Heart right ventricle (tissue), 16 donors: Measurements from ENCODE around the gene GRIP2. TPM values are rescaled to one million over a fixed set of nuclear protein-coding genes. Genes with fewer than 3 reads are reported as not detected.

ENCODE experiments used
- ATAC-seq, 8 donors: fragments of 200-7000 bp; cut with Tn5 transposase; one replicate each; pipeline ENCODE4 v1.9.1; 2020; ENCODE audit warnings: mild to moderate bottlenecking in 8 of 8, moderate library complexity in 8 of 8, moderate number of reproducible peaks in 1 of 8
- DNase-seq, 2 donors: peaks; one replicate each; pipeline ENCODE4 v3.0.0-alpha.2; 2020
- H3K27ac ChIP-seq, 10 donors: fragments of 200-600 bp; sonication (generic) in 2 of 10; one replicate each; pipeline versions ENCODE4 v1.5.0 to v1.8.0; 2020 to 2022; ENCODE audit warnings: mild to moderate bottlenecking in 3 of 10
- H3K27me3 ChIP-seq, 7 donors: fragments of 200-600 bp; one replicate each; pipeline ENCODE4 v1.8.0; 2021 to 2022; ENCODE audit warnings: mild to moderate bottlenecking in 2 of 7
- H3K36me3 ChIP-seq, 9 donors: fragments of 200-600 bp; sonication (generic) in 1 of 9; one replicate each; pipeline versions ENCODE4 v1.5.0 to v1.8.0; 2020 to 2022; ENCODE audit warnings: mild to moderate bottlenecking in 2 of 9
- H3K4me1 ChIP-seq, 9 donors: fragments of 200-600 bp; sonication (generic) in 1 of 9; one replicate each; pipeline versions ENCODE4 v1.5.0 to v1.8.0; 2020 to 2022; ENCODE audit warnings: mild to moderate bottlenecking in 4 of 9
- H3K4me3 ChIP-seq, 10 donors: fragments of 200-600 bp; sonication (generic) in 2 of 10; one replicate each; pipeline versions ENCODE4 v1.5.0 to v1.8.0; 2020 to 2022; ENCODE audit warnings: mild to moderate bottlenecking in 7 of 10, moderate library complexity in 2 of 10
- H3K9me3 ChIP-seq, 11 donors: fragments of 200-600 bp in 10 of 11; sonication (generic) in 2 of 11; one replicate each; pipeline versions ENCODE4 v1.5.0 to v1.8.0; 2013 to 2022; ENCODE audit warnings: mild to moderate bottlenecking in 2 of 11, control low read depth in 1 of 11, moderate library complexity in 1 of 11
- WGBS, 2 donors: extraction: QIAGEN DNeasy Blood & Tissue Kit; methylation state at CpG; one replicate each; pipeline ENCODE4 v1.1.7; 2013; ENCODE audit warnings: inconsistent platforms in 1 of 2; 5-methylcytosine and 5-hydroxymethylcytosine counted together
- intact Hi-C, 10 donors: fragments of 100-400 bp; cut with DNase I; formaldehyde crosslinking; loops; one replicate each; pipeline versions ENCODE4 v1.11.1 to v1.14.2; 2022
- polyA plus RNA-seq, 2 donors: library from polyadenylated mRNA; stranded (reverse); fragments of 200-250 nt; gene quantifications; one replicate each; pipeline ENCODE4 v1.2.3, GENCODE V29; 2013
- total RNA-seq, 10 donors: library from RNA; stranded (reverse); fragmentation: NEBNext Ultra II Directional in 3 of 10; extraction: Animal tissue kit (Norgen Biotek cat#: 25700) in 3 of 10; gene quantifications; one replicate each; pipeline versions ENCODE4 v1.2.1 to v1.2.4, GENCODE V29; 2021 to 2023
- TF ChIP-seq, protein P1 (sequence below), 9 donors: fragments of 200-600 bp; sonication (generic) in 2 of 9; IDR thresholded peaks; one replicate each; pipeline versions ENCODE4 v1.5.0 to v1.8.0; 2021 to 2022; ENCODE audit warnings: antibody characterized with exemption in 9 of 9, mild to moderate bottlenecking in 5 of 9, moderate library complexity in 1 of 9
- donor health status: Arrhythmogenic right ventricular cardiomyopathy.
- donor health status: ischemic (EF 13 %, LVEDD 7.1; RV severe dilation, severe dysfunction).
- donor health status: healthy with polysubstance abuse.
- donor health status: DM: no; HTN: yes; CAD: no.
- donor health status: DM: no; HTN: no; CAD: no.
- donor health status: ischemic (EF 25% LVEDD 6.9; RV normal size, moderate dysfunction).
- donor health status: ischemic (EF 25% LVEDD 5.7; RV mildly dilated, moderate dysfunction).
- donor health status: healthy.
- donor health status: DM: yes; HTN: yes; CAD: no.
- donor health status: Ischemic cardiomyopathy.
- donor health status: ischemic (EF 35%, LVEDD 5.7; RV mildly dilated, moderate dysfunction).
- donor health status: nonischemic (EF 11% LVEDD 7.7; RV severe dilation, severe dysfunction).
- donor health status: DM: yes; HTN: yes; CAD: no.
- donor health status: PGD.
- donor health status: ischemic (EF 29% LVEDD 5.4; RV normal size, mild dysfunction).
- donor health status: nonischemic (EF 23%, LVEDD 6.1; RV moderate dilation, normal function).

The GRIP2 gene
- total and polyA plus RNA-seq, 12 donors: 7.4 to 70.1 (median 39.4) TPM

DNA sequence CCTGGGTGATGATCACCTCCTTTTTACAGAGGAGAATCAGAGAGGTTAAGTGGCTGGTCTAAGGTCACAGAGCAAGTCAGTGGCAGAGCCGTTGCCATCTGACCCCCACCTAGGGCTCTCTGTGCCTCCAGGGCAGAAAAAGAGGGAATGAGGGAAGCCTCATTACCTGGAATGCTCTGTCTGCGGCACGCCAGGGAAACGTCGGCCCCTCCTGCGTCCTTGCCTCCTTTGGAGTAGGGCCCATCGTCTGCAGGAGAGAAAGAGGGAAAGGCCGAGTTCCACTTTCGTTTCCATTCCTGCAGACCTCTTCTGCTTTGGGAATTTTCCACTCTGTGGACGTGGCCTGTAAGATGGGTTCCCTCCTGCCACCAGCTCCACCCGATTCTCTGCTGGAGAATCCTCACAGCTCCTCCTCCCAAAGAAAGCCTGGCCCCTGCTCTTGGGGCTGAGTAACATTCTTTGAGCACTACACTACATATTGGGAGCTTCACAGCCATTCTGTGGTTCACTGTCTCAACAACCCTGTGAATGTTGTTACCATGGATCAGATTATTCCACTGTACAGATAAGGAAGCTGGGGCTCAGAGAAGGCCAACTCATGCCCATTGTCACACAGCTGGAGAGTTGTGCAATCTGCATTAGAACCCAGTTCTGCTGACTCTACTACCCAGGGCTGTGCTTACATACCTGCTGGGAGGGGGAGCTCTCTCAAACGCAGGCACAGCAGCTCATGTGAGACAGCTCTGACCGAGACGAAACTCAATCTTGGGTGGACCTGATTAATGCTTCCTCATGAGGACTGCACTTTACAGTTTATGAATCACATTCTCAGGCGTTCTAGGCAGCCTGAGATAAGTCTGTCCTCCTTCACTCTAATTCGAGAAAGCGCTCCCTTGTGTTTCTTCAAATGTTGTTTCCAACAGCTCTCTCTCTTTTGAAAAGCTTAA is 14.2 kb downstream of the GRIP2 start:
- intact Hi-C loops: no loop called here
- peaks cover 0 to 5% (median 0%) of the 10 kb centered on the region in 7 donors for H3K27me3 ChIP-seq
- peak overlapping the region in 4 of 10 donors; percentile 15 to 33 (median 23) for H3K4me3 ChIP-seq
- peaks cover 0 to 5% (median 0%) of the 10 kb centered on the region in 9 donors for H3K36me3 ChIP-seq
- H3K9me3 ChIP-seq: peaks cover 0 to 10% (median 0%) of the 10 kb centered on the region in 11 donors
- TF ChIP-seq, protein P1, sequence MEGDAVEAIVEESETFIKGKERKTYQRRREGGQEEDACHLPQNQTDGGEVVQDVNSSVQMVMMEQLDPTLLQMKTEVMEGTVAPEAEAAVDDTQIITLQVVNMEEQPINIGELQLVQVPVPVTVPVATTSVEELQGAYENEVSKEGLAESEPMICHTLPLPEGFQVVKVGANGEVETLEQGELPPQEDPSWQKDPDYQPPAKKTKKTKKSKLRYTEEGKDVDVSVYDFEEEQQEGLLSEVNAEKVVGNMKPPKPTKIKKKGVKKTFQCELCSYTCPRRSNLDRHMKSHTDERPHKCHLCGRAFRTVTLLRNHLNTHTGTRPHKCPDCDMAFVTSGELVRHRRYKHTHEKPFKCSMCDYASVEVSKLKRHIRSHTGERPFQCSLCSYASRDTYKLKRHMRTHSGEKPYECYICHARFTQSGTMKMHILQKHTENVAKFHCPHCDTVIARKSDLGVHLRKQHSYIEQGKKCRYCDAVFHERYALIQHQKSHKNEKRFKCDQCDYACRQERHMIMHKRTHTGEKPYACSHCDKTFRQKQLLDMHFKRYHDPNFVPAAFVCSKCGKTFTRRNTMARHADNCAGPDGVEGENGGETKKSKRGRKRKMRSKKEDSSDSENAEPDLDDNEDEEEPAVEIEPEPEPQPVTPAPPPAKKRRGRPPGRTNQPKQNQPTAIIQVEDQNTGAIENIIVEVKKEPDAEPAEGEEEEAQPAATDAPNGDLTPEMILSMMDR (IDR thresholded peaks at IDR 0.05): no peak
- peaks cover 21 to 68% (median 47%) of the 10 kb centered on the region in 9 donors for H3K4me1 ChIP-seq
- 36 to 40% methylated on average over 17 of the region's 17 CpGs for WGBS, 2 donors
- ATAC-seq (peak in 3 of 8 donors; percentile 4 to 9 (median 9)), DNase-seq (no peak)
- peak overlapping the region; percentile 56 to 96 (median 87) for H3K27ac ChIP-seq

DNA sequence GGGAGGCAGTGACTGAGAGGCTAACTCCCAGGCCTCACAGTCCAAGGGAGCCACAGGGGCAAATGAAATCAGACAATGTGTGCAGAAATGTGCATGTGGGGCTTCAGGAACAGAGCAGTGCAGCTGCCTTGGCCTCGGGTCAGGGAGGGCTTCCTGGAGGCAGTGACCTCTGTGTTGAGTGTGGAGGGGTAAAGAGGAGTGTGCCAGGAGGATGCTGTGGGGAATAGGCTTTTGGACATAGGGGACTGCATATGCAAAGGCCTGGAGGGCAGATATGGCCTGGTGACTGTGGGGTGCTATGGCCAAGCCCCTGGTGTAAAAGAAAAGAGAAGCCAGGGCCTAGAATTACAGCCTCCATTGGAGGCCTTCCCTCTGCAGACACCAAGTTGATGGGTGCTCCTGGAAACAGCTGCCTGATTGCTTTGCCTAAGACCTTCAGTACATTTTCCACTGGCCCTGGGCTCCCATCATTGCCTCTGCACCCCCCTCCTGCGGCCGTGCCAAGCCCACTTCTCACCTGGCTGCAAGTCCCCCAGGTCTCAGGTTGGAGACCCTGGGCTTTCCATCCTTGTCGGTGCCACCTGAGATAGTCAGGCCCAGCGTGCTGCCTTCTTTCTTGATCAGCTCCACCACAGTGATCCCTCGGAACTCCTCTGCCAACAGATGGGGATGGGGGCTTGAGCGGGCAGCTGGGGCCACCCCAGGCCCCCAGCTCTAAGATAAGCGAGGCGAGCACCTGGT is 15.1 kb downstream of the GRIP2 start:
- DNase-seq: no peak
- intact Hi-C loops: no loop called here
- Histone ChIP-seq H3K4me3 (peak overlapping the region in 4 of 10 donors; percentile 15 to 33 (median 23)), H3K27me3 (peaks cover 0 to 5% (median 0%) of the 10 kb centered on the region in 7 donors), H3K4me1 (peaks cover 21 to 74% (median 49%) of the 10 kb centered on the region in 9 donors), H3K36me3 (peaks cover 0 to 9% (median 0%) of the 10 kb centered on the region in 9 donors), H3K9me3 (peaks cover 0 to 8% (median 0%) of the 10 kb centered on the region in 11 donors), H3K27ac (peak overlapping the region; percentile 56 to 96 (median 87))
- TF ChIP-seq, protein P1 (IDR thresholded peaks at IDR 0.05): no peak
- ATAC-seq: no peak
- WGBS, 2 donors: 91 to 95% methylated on average over 9 of the region's 9 CpGs

DNA sequence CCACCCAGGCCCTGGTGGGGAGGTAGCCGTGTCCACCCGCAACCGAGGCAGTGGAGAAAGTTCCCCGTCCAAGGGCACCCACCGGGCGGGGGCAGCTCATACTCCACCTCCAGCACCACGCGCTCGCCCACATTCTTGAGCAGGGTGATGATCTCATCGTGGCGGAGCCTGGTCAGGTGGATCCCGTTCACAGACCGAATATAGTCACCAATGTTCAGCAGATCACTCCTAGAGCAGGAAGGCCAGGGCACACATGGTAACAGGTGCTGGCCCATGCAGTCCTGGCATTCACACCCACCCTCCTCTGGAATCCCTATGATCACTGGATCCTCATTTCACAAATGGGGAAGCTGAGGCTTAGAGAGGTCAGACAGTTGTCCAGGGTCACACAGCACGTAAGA is 15.8 kb downstream of the GRIP2 start:
- intact Hi-C loops: no loop called here
- peaks cover 0 to 12% (median 0%) of the 10 kb centered on the region in 9 donors for H3K36me3 ChIP-seq
- no peak overlapping the region for H3K4me3 ChIP-seq
- H3K27ac ChIP-seq: peak overlapping the region; percentile 56 to 96 (median 87)
- no peaks in the 10 kb centered on the region for H3K27me3 ChIP-seq
- ATAC-seq: peak; percentile 46 to 80 (median 75)
- 34 to 68% methylated on average over 14 of the region's 14 CpGs for WGBS, 2 donors
- DNase-seq: peak in 1 of 2 donors; percentile 79
- TF ChIP-seq, protein P1 (IDR thresholded peaks at IDR 0.05): no peak
- H3K9me3 ChIP-seq: peaks cover 0 to under 1% (median 0%) of the 10 kb centered on the region in 11 donors
- H3K4me1 ChIP-seq: peaks cover 21 to 80% (median 49%) of the 10 kb centered on the region in 9 donors

DNA sequence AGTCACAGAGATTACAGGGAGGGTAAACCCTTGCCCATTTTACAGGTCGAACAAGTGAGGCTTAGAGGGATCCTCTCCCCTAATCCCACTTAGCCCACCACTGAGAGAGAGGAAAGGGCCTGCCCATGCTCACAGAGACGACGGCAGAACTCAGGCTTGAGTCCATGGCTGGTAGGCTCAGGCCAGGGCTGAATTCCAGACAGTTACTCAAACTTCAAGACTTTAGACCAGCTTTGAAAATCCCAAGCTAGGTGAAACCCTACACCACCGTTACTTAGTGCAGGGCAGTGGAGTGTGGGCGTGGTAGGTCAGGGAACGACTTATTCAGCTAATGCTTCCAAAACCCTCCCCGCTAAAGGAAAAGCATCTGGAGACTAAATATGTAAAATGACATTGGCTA is 16.4 kb downstream of the GRIP2 start:
- DNase-seq: no peak
- no peak overlapping the region for H3K4me3 ChIP-seq
- intact Hi-C loops: loop anchor here in 2 of 10 donors (2.0 kb wide), 2 partner anchors 15 to 17 kb away; partner anchors contain the start of gene GRIP2 (in 1 of the 2)

More for the DNA sequence above, 16.4 kb downstream of the GRIP2 start:
- peak in 3 of 8 donors; percentile 0 to 1 (median 1) for ATAC-seq
- Histone ChIP-seq H3K4me1 (peaks cover 21 to 80% (median 50%) of the 10 kb centered on the region in 9 donors), H3K27ac (peak overlapping the region; percentile 56 to 96 (median 87)), H3K36me3 (peaks cover 0 to 17% (median 0%) of the 10 kb centered on the region in 9 donors), H3K27me3 (no peaks in the 10 kb centered on the region), H3K9me3 (no peaks in the 10 kb centered on the region)
- TF ChIP-seq, protein P1 (IDR thresholded peaks at IDR 0.05): no peak
- 52 to 62% methylated on average over 7 of the region's 7 CpGs for WGBS, 2 donors
